PC-3 (cell line): ENCODE data around the gene ZPBP. TPM values are rescaled to one million over a fixed set of nuclear protein-coding genes. Genes with fewer than 3 reads are reported as not detected.

Experiments
- ATAC-seq: fragments of 200-7000 bp; cut with Tn5 transposase; 2 replicates; pipeline ENCODE4 v1.9.1; 2020; ENCODE audit warnings: mild to moderate bottlenecking, moderate library complexity
- BruUV-seq: library from RNA; stranded (reverse); fragments of 400-500 nt; replicated peaks from 2 replicates; lab custom pipeline; 2021; lab: Mats Ljungman, UMichigan
- CTCF ChIA-PET: fragments of 300-600 bp; sonication (Branson Sonifier 250); formaldehyde crosslinking; loops from one replicate; lab custom pipeline; 2022; ENCODE audit warnings: antibody characterized with exemption; lab: Charles Lee
- POLR2A ChIA-PET: fragments of 300-600 bp; sonication (Branson Sonifier 250); formaldehyde crosslinking; loops from one replicate; lab custom pipeline; 2022; ENCODE audit warnings: antibody characterized with exemption; ENCODE audit not compliant: unreplicated experiment; lab: Charles Lee
- DNase-seq: peaks from one replicate; pipeline ENCODE4 v3.0.0-alpha.2; 2015
- H2AFZ ChIP-seq: fragments of 300-600 bp; sonication (generic); 2 replicates; pipeline ENCODE4 v1.6.0; 2016; ENCODE audit warnings: antibody characterized with exemption, low read length
- H3F3A ChIP-seq: fragments of 300-600 bp; sonication (generic); one replicate; pipeline ENCODE4 v1.6.0; 2017; ENCODE audit warnings: antibody characterized with exemption, low read length, control low read depth, mild to moderate bottlenecking; ENCODE audit not compliant: unreplicated experiment
- H3K27ac ChIP-seq: fragments of 300-600 bp; sonication (generic); 2 replicates; pipeline ENCODE4 v1.5.1; 2016; ENCODE audit warnings: mild to moderate bottlenecking, low read length
- H3K27me3 ChIP-seq: fragments of 300-600 bp; sonication (generic); 2 replicates; pipeline ENCODE4 v1.6.1; 2016; ENCODE audit warnings: low read length, mixed read lengths
- H3K36me3 ChIP-seq: fragments of 300-600 bp; sonication (generic); 2 replicates; pipeline ENCODE4 v1.6.1; 2016; ENCODE audit warnings: low read depth, mixed run types, low read length, mixed read lengths
- H3K4me1 ChIP-seq: fragments of 300-600 bp; sonication (generic); 2 replicates; pipeline ENCODE4 v1.5.1; 2016; ENCODE audit warnings: low read length; ENCODE audit not compliant: insufficient read depth
- H3K4me2 ChIP-seq: fragments of 300-600 bp; sonication (generic); 2 replicates; pipeline ENCODE4 v1.6.0; 2016; ENCODE audit warnings: low read length
- H3K4me3 ChIP-seq: fragments of 300-600 bp; sonication (generic); 2 replicates; pipeline ENCODE4 v1.5.1; 2016; ENCODE audit warnings: mild to moderate bottlenecking, low read length, mixed read lengths
- H3K79me2 ChIP-seq: fragments of 300-600 bp; sonication (generic); 2 replicates; pipeline ENCODE4 v1.6.1; 2017; ENCODE audit warnings: low read length, mixed read lengths
- H3K9ac ChIP-seq: fragments of 300-600 bp; sonication (generic); 2 replicates; pipeline ENCODE4 v1.6.0; 2016; ENCODE audit warnings: mild to moderate bottlenecking, low read length
- H3K9me2 ChIP-seq: fragments of 300-600 bp; sonication (generic); replicated peaks from 2 replicates; pipeline ENCODE4 v1.6.1; 2016; ENCODE audit warnings: mixed run types, low read length, mixed read lengths
- H3K9me3 ChIP-seq: fragments of 300-600 bp; sonication (generic); 2 replicates; pipeline ENCODE4 v1.6.1; 2016; ENCODE audit warnings: low read length, mixed read lengths
- H4K20me1 ChIP-seq: fragments of 300-600 bp; sonication (generic); 2 replicates; pipeline ENCODE4 v1.6.1; 2016; ENCODE audit warnings: low read length, mixed read lengths
- EZH2 ChIP-seq: fragments of 300-600 bp; sonication (generic); IDR thresholded peaks from one replicate; pipeline ENCODE4 v1.6.1; 2017; ENCODE audit warnings: antibody characterized with exemption, mild to moderate bottlenecking, low read length; ENCODE audit not compliant: unreplicated experiment
- EZH2phosphoT487 ChIP-seq: fragments of 300-600 bp; sonication (generic); IDR thresholded peaks from 2 replicates; pipeline ENCODE4 v1.6.1; 2018; ENCODE audit warnings: mild to moderate bottlenecking, antibody characterized with exemption, low read length, borderline replicate concordance
- intact Hi-C: fragments of 100-400 bp; cut with micrococcal nuclease; formaldehyde crosslinking; loops from 2 replicates; pipeline ENCODE4 v1.9.0; 2023
- total RNA-seq: library from RNA; depleted of rRNA; stranded (reverse); fragments of >200 nt; gene quantifications from 2 replicates; pipeline ENCODE4 v1.2.3, GENCODE V29; 2014
- TF ChIP-seq, protein P1 (sequence below): fragments of 300-600 bp; sonication (generic); conservative IDR thresholded peaks from 2 replicates; pipeline ENCODE4 v1.5.1; 2017; ENCODE audit warnings: antibody characterized with exemption, low read depth, mild to moderate bottlenecking, low read length

ZPBP gene
- total RNA-seq, 1 experiment from 2014 or later = not detected

DNA sequence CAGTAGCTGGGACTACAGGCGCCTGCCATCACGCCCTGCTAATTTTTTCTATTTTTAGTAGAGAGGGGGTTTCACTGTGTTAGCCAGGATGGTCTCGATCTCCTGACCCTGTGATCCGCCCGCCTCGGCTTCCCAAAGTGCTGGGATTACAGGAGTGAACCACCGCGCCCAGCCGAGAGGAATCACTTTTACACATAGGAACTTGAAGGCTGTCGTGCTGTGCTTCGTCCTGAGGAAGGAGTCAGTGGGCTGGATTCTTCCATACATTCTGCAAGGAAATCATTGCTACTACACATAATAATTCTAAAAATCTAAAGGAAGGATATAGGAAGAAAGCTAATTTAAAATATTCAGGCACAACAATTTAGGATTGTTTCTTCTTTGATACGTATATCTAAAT, 48.8 kb upstream of the ZPBP start:
- Histone ChIP-seq H3F3A (no peaks in the 10 kb centered on the region), H3K9ac (no peak overlapping the region), H4K20me1 (no peaks in the 10 kb centered on the region), H3K4me1 (no peaks in the 10 kb centered on the region), H3K9me3 (no peaks in the 10 kb centered on the region), H3K27me3 (peaks cover 16% of the 10 kb centered on the region), H3K4me3 (no peak overlapping the region), H3K9me2 (no peaks in the 10 kb centered on the region), H3K79me2 (no peaks in the 10 kb centered on the region), H3K36me3 (no peaks in the 10 kb centered on the region), H3K4me2 (no peak overlapping the region), H2AFZ (no peak overlapping the region), H3K27ac (no peak overlapping the region)
- no TSS peak for BruUV-seq
- ChIA-PET CTCF (no interaction called here), POLR2A (no interaction called here)
- DNase-seq = no peak
- no peak for ATAC-seq
- TF ChIP-seq EZH2 = no peak
- TF ChIP-seq, protein P1, sequence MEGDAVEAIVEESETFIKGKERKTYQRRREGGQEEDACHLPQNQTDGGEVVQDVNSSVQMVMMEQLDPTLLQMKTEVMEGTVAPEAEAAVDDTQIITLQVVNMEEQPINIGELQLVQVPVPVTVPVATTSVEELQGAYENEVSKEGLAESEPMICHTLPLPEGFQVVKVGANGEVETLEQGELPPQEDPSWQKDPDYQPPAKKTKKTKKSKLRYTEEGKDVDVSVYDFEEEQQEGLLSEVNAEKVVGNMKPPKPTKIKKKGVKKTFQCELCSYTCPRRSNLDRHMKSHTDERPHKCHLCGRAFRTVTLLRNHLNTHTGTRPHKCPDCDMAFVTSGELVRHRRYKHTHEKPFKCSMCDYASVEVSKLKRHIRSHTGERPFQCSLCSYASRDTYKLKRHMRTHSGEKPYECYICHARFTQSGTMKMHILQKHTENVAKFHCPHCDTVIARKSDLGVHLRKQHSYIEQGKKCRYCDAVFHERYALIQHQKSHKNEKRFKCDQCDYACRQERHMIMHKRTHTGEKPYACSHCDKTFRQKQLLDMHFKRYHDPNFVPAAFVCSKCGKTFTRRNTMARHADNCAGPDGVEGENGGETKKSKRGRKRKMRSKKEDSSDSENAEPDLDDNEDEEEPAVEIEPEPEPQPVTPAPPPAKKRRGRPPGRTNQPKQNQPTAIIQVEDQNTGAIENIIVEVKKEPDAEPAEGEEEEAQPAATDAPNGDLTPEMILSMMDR = no peak
- no peak for TF ChIP-seq EZH2phosphoT487
- intact Hi-C loops = loop anchor here (1.0 kb wide), 2 partner anchors 276 to 1019 kb away; no protein-coding TSS in a partner anchor

DNA sequence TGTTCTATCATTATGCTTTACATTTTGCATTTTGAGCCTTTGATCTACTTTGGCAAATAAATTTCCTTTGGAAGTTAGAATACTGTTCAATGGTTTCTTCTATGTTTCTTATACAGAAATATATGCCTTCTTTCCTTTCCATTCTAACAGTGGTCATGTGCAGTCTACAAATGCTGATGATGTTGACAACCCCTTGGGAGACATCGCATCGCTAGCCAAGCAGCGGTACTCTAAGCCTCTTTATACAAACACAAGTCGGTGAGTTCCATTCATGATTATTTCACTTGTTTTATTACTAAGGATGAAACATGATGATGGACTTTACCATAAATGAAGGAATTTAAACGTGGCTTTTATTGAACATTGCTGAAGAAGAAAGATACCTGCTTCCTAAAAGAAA, 48.1 kb upstream of the ZPBP start:
- Histone ChIP-seq H3K9me3 (no peaks in the 10 kb centered on the region), H3K4me2 (no peak overlapping the region), H4K20me1 (no peaks in the 10 kb centered on the region), H3K27me3 (peaks cover 16% of the 10 kb centered on the region), H3K4me3 (no peak overlapping the region), H3K9me2 (no peaks in the 10 kb centered on the region), H3K27ac (no peak overlapping the region), H3K36me3 (no peaks in the 10 kb centered on the region), H3K79me2 (no peaks in the 10 kb centered on the region), H3K9ac (no peak overlapping the region), H3K4me1 (no peaks in the 10 kb centered on the region), H3F3A (no peaks in the 10 kb centered on the region), H2AFZ (no peak overlapping the region)
- ATAC-seq (no peak), DNase-seq (no peak)
- no TSS peak for BruUV-seq
- TF ChIP-seq EZH2phosphoT487 = no peak
- TF ChIP-seq, protein P1 = no peak
- no peak for TF ChIP-seq EZH2
- POLR2A ChIA-PET = no interaction called here
- CTCF ChIA-PET = no interaction called here
- intact Hi-C loops = no loop called here

DNA sequence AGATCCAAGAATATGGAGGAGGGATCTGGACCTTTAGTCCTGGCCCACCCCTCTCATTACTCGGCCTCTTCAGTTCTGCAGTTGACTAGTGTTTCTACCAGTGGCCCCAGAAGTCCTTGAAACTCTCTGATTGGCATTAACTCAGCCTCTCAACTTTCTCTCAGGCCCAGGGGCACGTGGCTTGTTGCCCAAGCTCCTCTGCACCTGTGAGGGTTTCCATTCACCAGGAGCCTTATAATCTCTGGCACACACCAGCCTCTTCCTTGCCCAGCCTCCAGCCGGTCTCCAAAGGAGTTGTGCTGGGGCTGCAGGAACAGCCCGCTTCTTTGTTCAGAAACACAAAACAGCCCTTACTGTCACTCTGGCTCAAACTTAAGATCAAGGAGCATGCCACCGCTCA, 47.6 kb upstream of the ZPBP start:
- CTCF ChIA-PET = no interaction called here
- intact Hi-C loops = no loop called here

More for the DNA sequence above, 47.6 kb upstream of the ZPBP start:
- H3K9me2 ChIP-seq = no peaks in the 10 kb centered on the region
- no peak overlapping the region for H3K4me3 ChIP-seq
- no peak overlapping the region for H3K4me2 ChIP-seq
- no peaks in the 10 kb centered on the region for H3K9me3 ChIP-seq
- DNase-seq (no peak), ATAC-seq (no peak)
- no peak overlapping the region for H3K9ac ChIP-seq
- POLR2A ChIA-PET = no interaction called here
- no peak overlapping the region for H2AFZ ChIP-seq
- H3K4me1 ChIP-seq = no peaks in the 10 kb centered on the region
- H3K79me2 ChIP-seq = no peaks in the 10 kb centered on the region
- BruUV-seq = no TSS peak
- TF ChIP-seq EZH2phosphoT487 (no peak), EZH2 (no peak)
- TF ChIP-seq, protein P1 = no peak
- no peaks in the 10 kb centered on the region for H4K20me1 ChIP-seq
- no peak overlapping the region for H3K27ac ChIP-seq
- H3F3A ChIP-seq = no peaks in the 10 kb centered on the region
- peaks cover 20% of the 10 kb centered on the region for H3K27me3 ChIP-seq
- H3K36me3 ChIP-seq = no peaks in the 10 kb centered on the region
